Right lobe of liver (tissue), 4 donors: ENCODE results near the gene TNFAIP8L3.

ENCODE experiments used
- CTCF ChIP-seq, 4 donors: fragments of 200-600 bp in 3 of 4; fragments of 450-650 bp in 1 of 4; IDR thresholded peaks; one replicate each; pipeline versions ENCODE4 v1.5.1 to v1.8.0; 2016 to 2022; ENCODE audit warnings: antibody characterized with exemption in 4 of 4, mild to moderate bottlenecking in 2 of 4
- POLR2A ChIP-seq: fragments of 450-650 bp; IDR thresholded peaks from one replicate; pipeline ENCODE4 v1.6.1; 2017; ENCODE audit warnings: antibody characterized with exemption, mild to moderate bottlenecking
- donor health status: DM: no; HTN: no; CAD: no.
- donor health status: DM: no; HTN: no; CAD: no.
- donor health status: DM: no; HTN: yes; CAD: no.

GRCh38 chr15:51046016-51046415, 48.7 kb downstream of the TNFAIP8L3 start:
- TF ChIP-seq CTCF (IDR thresholded peaks at IDR 0.05) (no peak), POLR2A (no peak)
